Measurements from ENCODE around the gene TSC2. TPM values are rescaled to one million over a fixed set of nuclear protein-coding genes. Genes with fewer than 3 reads are reported as not detected.

TSC2 gene
- total RNA-seq, 4 donors from 2014 or later, result 88.3 to 206 (median 127) TPM

DNA sequence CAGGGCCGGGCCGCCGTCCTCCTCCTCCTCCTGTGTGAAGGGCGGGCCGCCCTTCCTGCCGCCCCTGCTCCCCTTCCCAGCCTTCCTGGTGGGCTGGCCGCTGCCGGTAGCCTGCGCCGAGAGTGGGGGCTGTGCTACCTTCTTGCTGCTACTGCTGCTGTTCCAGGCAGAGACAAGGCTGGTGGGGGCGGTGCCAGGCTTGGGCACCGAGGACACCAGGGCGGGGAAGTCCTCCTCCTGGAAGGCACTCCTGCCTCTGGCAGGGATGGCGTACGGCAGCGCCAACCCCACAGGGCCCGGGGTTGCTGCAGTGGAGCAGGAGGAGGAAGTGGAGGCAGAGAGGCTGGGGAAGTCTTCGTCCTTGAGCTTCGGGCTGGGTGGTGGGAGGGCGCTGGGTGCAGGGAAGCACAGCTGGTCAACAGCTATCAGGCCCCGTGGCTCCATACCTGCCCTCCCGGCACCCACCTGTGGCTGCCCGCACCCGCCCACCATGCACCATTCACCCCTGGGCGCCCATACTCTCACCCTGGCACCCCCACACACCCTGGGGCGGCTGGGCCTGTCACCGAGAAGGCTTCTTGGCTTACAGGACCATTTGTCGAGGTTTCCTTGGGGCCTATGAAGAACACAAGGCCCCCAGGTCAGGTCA, 47.8 kb upstream of the TSC2 start:
- DNase-seq, result no peak
- in situ Hi-C loops (cut with MboI; ENCODE audit: low pct_ligation_motif_present in 1 of 4, low pct_unique_long_range_greater_than_20kb in 1 of 4, low sequenced_read_pairs in 3 of 4), result loop anchor here in 1 of 4 donors (25.0 kb wide), 1 partner anchor 137 kb away; the partner anchor contains the start of genes PKD1 and RAB26
- Histone ChIP-seq H3K9me3 (no peaks in the 10 kb centered on the region), H3K36me3 (peaks cover 0 to 45% (median 28%) of the 10 kb centered on the region in 4 donors), H3K27me3 (no peaks in the 10 kb centered on the region), H3K4me1 (peaks cover 12 to 16% (median 14%) of the 10 kb centered on the region in 4 donors), H3K27ac (no peak overlapping the region), H3K4me3 (no peak overlapping the region)
- 89% methylated on average over 24 of the region's 28 CpGs; no CpG with 5 or more reads in 1 of the 2 donors for whole genome bisulfite sequencing, 2 donors (ENCODE audit: low coverage in 1 of 2)
- intact Hi-C loops (cut with DNase I; ENCODE audit: low total_unique reads), result loop anchor here (10.0 kb wide), 1 partner anchor 235 kb away; the partner anchor contains the start of gene DNASE1L2
- TF ChIP-seq POLR2AphosphoS5 (IDR thresholded peaks at IDR 0.05) (no peak), EP300 (IDR thresholded peaks at IDR 0.05; ENCODE audit: low read depth) (no peak), POLR2A (IDR thresholded peaks at IDR 0.05) (no peak)
- TF ChIP-seq, protein P1, sequence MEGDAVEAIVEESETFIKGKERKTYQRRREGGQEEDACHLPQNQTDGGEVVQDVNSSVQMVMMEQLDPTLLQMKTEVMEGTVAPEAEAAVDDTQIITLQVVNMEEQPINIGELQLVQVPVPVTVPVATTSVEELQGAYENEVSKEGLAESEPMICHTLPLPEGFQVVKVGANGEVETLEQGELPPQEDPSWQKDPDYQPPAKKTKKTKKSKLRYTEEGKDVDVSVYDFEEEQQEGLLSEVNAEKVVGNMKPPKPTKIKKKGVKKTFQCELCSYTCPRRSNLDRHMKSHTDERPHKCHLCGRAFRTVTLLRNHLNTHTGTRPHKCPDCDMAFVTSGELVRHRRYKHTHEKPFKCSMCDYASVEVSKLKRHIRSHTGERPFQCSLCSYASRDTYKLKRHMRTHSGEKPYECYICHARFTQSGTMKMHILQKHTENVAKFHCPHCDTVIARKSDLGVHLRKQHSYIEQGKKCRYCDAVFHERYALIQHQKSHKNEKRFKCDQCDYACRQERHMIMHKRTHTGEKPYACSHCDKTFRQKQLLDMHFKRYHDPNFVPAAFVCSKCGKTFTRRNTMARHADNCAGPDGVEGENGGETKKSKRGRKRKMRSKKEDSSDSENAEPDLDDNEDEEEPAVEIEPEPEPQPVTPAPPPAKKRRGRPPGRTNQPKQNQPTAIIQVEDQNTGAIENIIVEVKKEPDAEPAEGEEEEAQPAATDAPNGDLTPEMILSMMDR (IDR thresholded peaks at IDR 0.05), result no peak

DNA sequence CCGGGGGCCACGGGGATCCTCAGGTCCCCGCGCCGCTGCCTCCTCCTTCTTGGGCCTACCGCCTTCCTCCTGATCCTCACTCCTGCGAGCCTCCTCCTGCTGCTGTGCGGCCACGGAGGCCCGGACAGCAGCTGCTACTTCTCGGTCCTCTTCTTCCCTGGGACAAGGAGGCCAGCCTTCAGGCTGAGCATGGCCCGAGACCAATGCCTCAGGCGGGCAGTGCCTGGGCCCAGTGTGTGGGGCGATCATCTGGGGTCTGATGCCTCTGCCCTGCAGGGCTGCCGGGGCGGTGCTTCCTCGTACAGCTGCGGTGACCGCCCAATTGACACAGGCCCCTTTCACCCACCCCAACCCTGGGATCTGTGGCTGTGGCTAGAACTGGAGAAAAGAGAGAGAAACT, 46.8 kb upstream of the TSC2 start:
- no peaks in the 10 kb centered on the region for H3K9me3 ChIP-seq
- peaks cover 0 to 45% (median 28%) of the 10 kb centered on the region in 4 donors for H3K36me3 ChIP-seq
- DNase-seq, result no peak
- H3K27ac ChIP-seq, result no peak overlapping the region
- intact Hi-C loops (cut with DNase I; ENCODE audit: low total_unique reads), result loop anchor here (10.0 kb wide), 1 partner anchor 234 kb away; the partner anchor contains the start of gene DNASE1L2
- in situ Hi-C loops (cut with MboI; ENCODE audit: low pct_ligation_motif_present in 1 of 4, low pct_unique_long_range_greater_than_20kb in 1 of 4, low sequenced_read_pairs in 3 of 4), result loop anchor here in 1 of 4 donors (25.0 kb wide), 1 partner anchor 136 kb away; the partner anchor contains the start of genes PKD1 and RAB26
- WGBS, 2 donors (ENCODE audit: low coverage in 1 of 2), result 90% methylated on average over 16 of the region's 19 CpGs; no CpG with 5 or more reads in 1 of the 2 donors
- peaks cover 12 to 26% (median 18%) of the 10 kb centered on the region in 4 donors for H3K4me1 ChIP-seq
- H3K4me3 ChIP-seq, result no peak overlapping the region
- TF ChIP-seq EP300 (IDR thresholded peaks at IDR 0.05; ENCODE audit: low read depth), result no peak
- no peak for TF ChIP-seq POLR2AphosphoS5 (IDR thresholded peaks at IDR 0.05)
- TF ChIP-seq POLR2A (IDR thresholded peaks at IDR 0.05), result no peak
- TF ChIP-seq, protein P1 (IDR thresholded peaks at IDR 0.05), result no peak
- H3K27me3 ChIP-seq, result no peaks in the 10 kb centered on the region

DNA sequence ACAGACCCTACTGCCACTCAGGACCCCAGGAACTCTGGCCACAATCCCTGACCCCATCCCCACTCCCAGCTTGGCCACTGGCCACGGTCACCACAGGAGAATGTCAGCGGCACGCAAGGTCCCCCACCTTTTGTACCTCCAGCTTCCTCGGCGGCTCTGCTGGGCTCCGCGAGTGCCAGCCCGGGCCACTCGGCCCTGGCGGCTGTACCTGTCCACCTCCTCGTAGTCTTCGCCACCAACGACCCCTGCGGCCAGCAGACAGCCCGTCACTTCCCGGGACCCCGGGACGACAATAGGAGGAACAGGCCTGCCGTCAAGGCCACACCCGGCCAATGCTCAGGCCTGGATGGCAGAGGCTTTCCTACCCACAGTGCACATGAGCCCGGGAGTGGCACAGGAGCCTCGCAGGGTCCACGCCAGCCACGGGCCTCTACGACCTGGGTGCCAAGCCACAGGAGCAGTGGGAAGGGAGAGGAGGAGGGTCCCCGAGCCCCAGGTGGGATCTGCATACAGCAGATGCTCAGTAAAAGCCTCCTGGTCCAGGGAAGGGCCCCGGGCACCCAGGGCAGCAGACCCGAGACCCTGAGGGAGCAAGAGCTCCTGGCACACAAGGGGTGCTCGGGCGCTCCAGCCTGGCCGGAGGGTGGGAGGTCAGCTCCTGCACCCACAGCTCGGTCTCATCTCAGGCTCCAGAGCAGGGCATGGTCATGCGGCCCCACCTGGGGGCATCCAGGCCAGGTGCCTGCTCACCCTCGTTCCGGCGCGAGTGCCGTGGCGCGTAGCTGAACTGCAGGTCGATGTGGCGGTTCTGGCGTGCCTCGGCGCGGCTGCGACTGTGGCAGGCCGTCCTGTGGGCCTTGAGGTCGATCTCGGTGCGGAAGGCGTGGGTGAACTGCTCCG, 46.1 kb upstream of the TSC2 start:
- H3K9me3 ChIP-seq, result no peaks in the 10 kb centered on the region
- H3K4me3 ChIP-seq, result no peak overlapping the region
- no peak for TF ChIP-seq POLR2AphosphoS5 (IDR thresholded peaks at IDR 0.05)
- TF ChIP-seq, protein P1 (IDR thresholded peaks at IDR 0.05), result no peak
- no peak for TF ChIP-seq POLR2A (IDR thresholded peaks at IDR 0.05)
- no peak for TF ChIP-seq EP300 (IDR thresholded peaks at IDR 0.05; ENCODE audit: low read depth)
- intact Hi-C loops (cut with DNase I; ENCODE audit: low total_unique reads), result loop anchor here (10.0 kb wide), 1 partner anchor 233 kb away; the partner anchor contains the start of gene DNASE1L2
- H3K4me1 ChIP-seq, result peaks cover 12 to 29% (median 19%) of the 10 kb centered on the region in 4 donors
- no peak overlapping the region for H3K27ac ChIP-seq
- DNase-seq, result no peak
- WGBS, 2 donors (ENCODE audit: low coverage in 1 of 2), result 93% methylated on average over 48 of the region's 53 CpGs; no CpG with 5 or more reads in 1 of the 2 donors
- H3K27me3 ChIP-seq, result no peaks in the 10 kb centered on the region
- H3K36me3 ChIP-seq, result peaks cover 0 to 45% (median 28%) of the 10 kb centered on the region in 4 donors
- in situ Hi-C loops (cut with MboI; ENCODE audit: low pct_ligation_motif_present in 1 of 4, low pct_unique_long_range_greater_than_20kb in 1 of 4, low sequenced_read_pairs in 3 of 4), result loop anchor here in 1 of 4 donors (25.0 kb wide), 1 partner anchor 136 kb away; the partner anchor contains the start of genes PKD1 and RAB26

Measured in transverse colon (tissue), 4 donors.